Measurements from ENCODE around the gene PRKAR1B. TPM values are rescaled to one million over a fixed set of nuclear protein-coding genes. Genes with fewer than 3 reads are reported as not detected.

Gene PRKAR1B
- total and polyA plus RNA-seq, 4 experiments from 2014 or later = 6.5 to 16.6 (median 13.7) TPM

- CTCF ChIA-PET (ENCODE audit: partially characterized antibody) = no interaction called here
Measured at GRCh38 chr7:502296-502695, 224.8 kb downstream of the PRKAR1B start.

GRCh38 chr7:501526-501925 is 225.6 kb downstream of the PRKAR1B start:
- Histone ChIP-seq H3K4me3 (ENCODE audit: low read length in 2 of 2) (no peak overlapping the region), H3K27me3 (ENCODE audit: insufficient read depth, low read length) (no peaks in the 10 kb centered on the region), H3K4me1 (ENCODE audit: insufficient read depth, low read length) (no peaks in the 10 kb centered on the region), H3K27ac (ENCODE audit: low read depth, low read length) (no peak overlapping the region), H3K9me3 (ENCODE audit: control insufficient read depth in 1 of 2, low read length in 2 of 2) (no peaks in the 10 kb centered on the region), H3K36me3 (ENCODE audit: insufficient read depth, low read length) (no peaks in the 10 kb centered on the region)
- Mint-ChIP-seq H3K27me3 (no peaks in the 10 kb centered on the region), H3K9me3 (no peaks in the 10 kb centered on the region), H3K27ac (no peak overlapping the region), H3K4me1 (peaks cover 0 to 6% (median 3%) of the 10 kb centered on the region in 4 donors), H3K4me3 (no peak overlapping the region), H3K36me3 (no peaks in the 10 kb centered on the region)
- intact Hi-C loops (cut with micrococcal nuclease) = no loop called here
- ChIA-PET POLR2A (ENCODE audit: partially characterized antibody) (no interaction called here), CTCF (ENCODE audit: partially characterized antibody) (no interaction called here)
- DNase-seq = no peak

More at GRCh38 chr7:502296-502695, 224.8 kb downstream of the PRKAR1B start:
- Mint-ChIP-seq H3K9me3 (no peaks in the 10 kb centered on the region), H3K27me3 (no peaks in the 10 kb centered on the region), H3K4me3 (no peak overlapping the region), H3K4me1 (peaks cover 0 to 6% (median 3%) of the 10 kb centered on the region in 4 donors), H3K36me3 (no peaks in the 10 kb centered on the region), H3K27ac (no peak overlapping the region)
- DNase-seq = no peak
- Histone ChIP-seq H3K36me3 (ENCODE audit: insufficient read depth, low read length) (no peaks in the 10 kb centered on the region), H3K27me3 (ENCODE audit: insufficient read depth, low read length) (no peaks in the 10 kb centered on the region), H3K4me3 (ENCODE audit: low read length in 2 of 2) (no peak overlapping the region), H3K4me1 (ENCODE audit: insufficient read depth, low read length) (no peaks in the 10 kb centered on the region), H3K9me3 (ENCODE audit: control insufficient read depth in 1 of 2, low read length in 2 of 2) (no peaks in the 10 kb centered on the region), H3K27ac (ENCODE audit: low read depth, low read length) (no peak overlapping the region)
- POLR2A ChIA-PET (ENCODE audit: partially characterized antibody) = no interaction called here
- intact Hi-C loops (cut with micrococcal nuclease) = no loop called here

- no peaks in the 10 kb centered on the region for H3K4me1 ChIP-seq (ENCODE audit: insufficient read depth, low read length)
- no peaks in the 10 kb centered on the region for H3K36me3 ChIP-seq (ENCODE audit: insufficient read depth, low read length)
- no peak overlapping the region for H3K4me3 Mint-ChIP-seq
- no peak overlapping the region for H3K27ac ChIP-seq (ENCODE audit: low read depth, low read length)
- DNase-seq = no peak
- H3K4me3 ChIP-seq (ENCODE audit: low read length in 2 of 2) = no peak overlapping the region
- no peaks in the 10 kb centered on the region for H3K36me3 Mint-ChIP-seq
- H3K9me3 Mint-ChIP-seq = no peaks in the 10 kb centered on the region
- H3K9me3 ChIP-seq (ENCODE audit: control insufficient read depth in 1 of 2, low read length in 2 of 2) = no peaks in the 10 kb centered on the region
- H3K27ac Mint-ChIP-seq = no peak overlapping the region
- ChIA-PET CTCF (ENCODE audit: partially characterized antibody) (no interaction called here), POLR2A (ENCODE audit: partially characterized antibody) (no interaction called here)
- H3K27me3 ChIP-seq (ENCODE audit: insufficient read depth, low read length) = no peaks in the 10 kb centered on the region
- peaks cover 0 to 6% (median 3%) of the 10 kb centered on the region in 4 donors for H3K4me1 Mint-ChIP-seq
- intact Hi-C loops (cut with micrococcal nuclease) = no loop called here
- H3K27me3 Mint-ChIP-seq = no peaks in the 10 kb centered on the region
Measured at GRCh38 chr7:500521-501420, 226.3 kb downstream of the PRKAR1B start.

- no peaks in the 10 kb centered on the region for H3K4me1 ChIP-seq (ENCODE audit: insufficient read depth, low read length)
- peaks cover 0 to 6% (median 3%) of the 10 kb centered on the region in 4 donors for H3K4me1 Mint-ChIP-seq
- H3K36me3 Mint-ChIP-seq = no peaks in the 10 kb centered on the region
- H3K36me3 ChIP-seq (ENCODE audit: insufficient read depth, low read length) = no peaks in the 10 kb centered on the region
- ChIA-PET POLR2A (ENCODE audit: partially characterized antibody) (no interaction called here), CTCF (ENCODE audit: partially characterized antibody) (no interaction called here)
- no peaks in the 10 kb centered on the region for H3K27me3 Mint-ChIP-seq
- no peaks in the 10 kb centered on the region for H3K27me3 ChIP-seq (ENCODE audit: insufficient read depth, low read length)
- no peak overlapping the region for H3K4me3 Mint-ChIP-seq
- H3K4me3 ChIP-seq (ENCODE audit: low read length in 2 of 2) = no peak overlapping the region
- H3K27ac ChIP-seq (ENCODE audit: low read depth, low read length) = no peak overlapping the region
- intact Hi-C loops (cut with micrococcal nuclease) = no loop called here
- no peaks in the 10 kb centered on the region for H3K9me3 Mint-ChIP-seq
- H3K9me3 ChIP-seq (ENCODE audit: control insufficient read depth in 1 of 2, low read length in 2 of 2) = no peaks in the 10 kb centered on the region
- H3K27ac Mint-ChIP-seq = no peak overlapping the region
- DNase-seq = no peak
Measured at GRCh38 chr7:499853-500485, 227.1 kb downstream of the PRKAR1B start.

Other genes starting within 250 kb of the PRKAR1B start
- under 1 TPM in 1 of 2 experiments, not detected in 1; 0.20 TPM for gene PDGFA, start 207.4 kb downstream of the PRKAR1B start, total RNA-seq
- not detected for gene PDGFA, start 207.4 kb downstream of the PRKAR1B start, polyA plus RNA-seq
- 10 to 100 TPM; 15.9 to 19.4 TPM for gene DNAAF5, start 582 bp downstream of the PRKAR1B start, total RNA-seq
- gene DNAAF5, start 582 bp downstream of the PRKAR1B start, polyA plus RNA-seq = 1 to 10 TPM; 1.7 to 4.7 TPM
- gene SUN1, start 105.2 kb upstream of the PRKAR1B start, total RNA-seq = 100 to 1,000 TPM; 198 to 210 TPM
- gene SUN1, start 105.2 kb upstream of the PRKAR1B start, polyA plus RNA-seq = 10 to 100 TPM; 53.7 to 63.3 TPM
- gene GET4, start 149.3 kb upstream of the PRKAR1B start, total RNA-seq = 10 to 100 TPM; 47.4 to 51.6 TPM
- 10 to 100 TPM; 22.0 to 28.7 TPM for gene GET4, start 149.3 kb upstream of the PRKAR1B start, polyA plus RNA-seq
- gene ADAP1, start 227.4 kb upstream of the PRKAR1B start, total RNA-seq = 1 to 10 TPM; 9.7 to 10.0 TPM
- gene ADAP1, start 227.4 kb upstream of the PRKAR1B start, polyA plus RNA-seq = 1 to 10 TPM; 5.1 to 7.9 TPM
- 10 to 100 TPM; 46.2 to 50.0 TPM for gene COX19, start 248.3 kb upstream of the PRKAR1B start, total RNA-seq
- 10 to 100 TPM; 20.5 to 20.8 TPM for gene COX19, start 248.3 kb upstream of the PRKAR1B start, polyA plus RNA-seq

All from CD4-positive, alpha-beta memory T cell (primary cell).